GM18526 (cell line): ENCODE measurements around the gene CYP51A1.

Experiments used
- POLR2A ChIP-seq: IDR thresholded peaks from 3 replicates; pipeline ENCODE4 v1.6.1; 2011; ENCODE audit not compliant: insufficient read length; ENCODE audit errors: extremely low read depth

The CYP51A1 gene

DNA sequence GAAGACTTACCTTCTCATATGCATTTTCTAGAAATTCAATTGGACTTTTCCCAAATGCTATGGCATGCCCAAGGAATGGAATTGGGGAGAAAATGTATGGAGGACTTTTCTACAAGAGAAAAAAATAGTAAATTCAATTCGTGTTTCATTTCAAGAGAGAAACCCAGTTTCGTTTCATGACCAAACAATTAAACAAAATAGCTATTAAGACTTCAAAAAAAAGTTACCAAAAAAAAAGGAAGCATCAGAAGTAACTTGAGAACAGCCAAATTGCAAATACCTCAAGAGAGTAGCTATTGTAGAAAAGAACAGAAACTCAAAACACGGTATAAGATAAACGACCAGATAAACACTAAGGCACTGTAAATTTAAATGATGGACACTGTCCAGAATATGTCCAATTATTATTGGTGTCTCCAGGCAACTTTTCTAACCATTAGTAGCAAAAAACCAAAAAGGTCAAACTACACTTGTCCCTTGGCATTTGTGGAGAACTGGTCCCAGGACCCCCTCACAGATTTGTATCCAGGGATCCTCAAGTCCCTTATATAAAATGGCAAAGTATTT lies 2.4 kb downstream of the CYP51A1 start:
- no peak for TF ChIP-seq POLR2A

DNA sequence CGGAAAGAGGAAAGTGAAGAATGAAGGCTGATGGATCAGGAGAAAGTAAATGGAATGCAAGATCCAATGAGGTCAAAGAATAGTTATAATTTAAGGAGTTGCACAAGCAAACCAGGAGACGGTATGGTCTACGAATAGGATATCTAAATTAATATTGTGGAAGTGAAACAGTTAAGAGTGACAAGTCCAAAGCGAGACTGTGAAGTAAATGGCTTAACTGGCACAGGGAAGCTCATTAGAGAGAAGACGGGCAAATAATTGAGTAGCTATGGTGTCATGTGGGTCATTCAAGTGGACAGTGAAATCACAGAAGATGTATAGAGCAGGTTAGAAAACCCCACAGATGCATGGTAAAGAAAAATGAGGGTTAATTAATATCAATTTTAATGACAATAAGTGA lies 3.2 kb downstream of the CYP51A1 start:
- TF ChIP-seq POLR2A, result no peak

DNA sequence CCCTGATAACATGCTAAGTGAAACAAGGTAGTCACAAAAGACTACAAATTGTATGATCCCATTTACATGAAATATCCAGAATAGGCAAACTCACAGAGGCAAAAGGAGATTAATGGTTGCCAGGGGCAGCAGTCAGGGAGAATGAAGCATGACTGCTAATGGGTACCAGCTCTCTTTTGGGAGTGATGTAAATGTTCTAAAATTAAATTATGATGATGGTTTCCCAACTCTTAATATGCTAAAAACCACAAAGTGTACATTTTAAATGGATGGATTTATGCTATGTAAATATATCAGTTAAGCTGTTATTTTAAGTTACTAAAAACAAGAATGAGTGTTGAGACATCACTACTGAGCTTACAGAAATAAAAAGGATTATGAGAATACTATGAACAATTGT lies 12.6 kb downstream of the CYP51A1 start:
- no peak for TF ChIP-seq POLR2A

DNA sequence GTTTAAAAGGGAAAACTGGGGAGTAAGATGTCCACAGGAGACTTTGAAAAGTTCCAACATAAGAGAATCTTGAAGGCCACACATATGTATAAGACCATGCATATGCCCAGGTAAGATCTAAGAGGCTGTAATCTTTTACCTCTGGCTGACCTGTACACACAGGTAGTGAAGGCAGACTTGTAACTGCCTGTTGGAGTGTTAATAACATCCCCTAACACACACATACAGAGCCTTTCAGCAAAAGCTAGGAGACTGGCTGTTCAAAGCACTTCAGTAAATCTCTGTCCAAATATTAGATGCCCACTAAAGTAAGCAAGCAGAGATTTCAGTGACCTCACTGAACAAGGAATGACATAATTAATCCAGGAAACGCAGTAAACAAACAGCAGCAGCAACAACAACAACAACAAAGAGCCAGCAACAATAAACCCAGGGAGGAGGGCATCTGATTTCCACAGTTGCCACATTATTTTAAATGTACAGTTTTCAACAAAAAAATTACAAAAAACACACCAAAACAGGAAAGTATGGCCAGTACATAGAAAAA lies 15.0 kb downstream of the CYP51A1 start:
- TF ChIP-seq POLR2A, result no peak

DNA sequence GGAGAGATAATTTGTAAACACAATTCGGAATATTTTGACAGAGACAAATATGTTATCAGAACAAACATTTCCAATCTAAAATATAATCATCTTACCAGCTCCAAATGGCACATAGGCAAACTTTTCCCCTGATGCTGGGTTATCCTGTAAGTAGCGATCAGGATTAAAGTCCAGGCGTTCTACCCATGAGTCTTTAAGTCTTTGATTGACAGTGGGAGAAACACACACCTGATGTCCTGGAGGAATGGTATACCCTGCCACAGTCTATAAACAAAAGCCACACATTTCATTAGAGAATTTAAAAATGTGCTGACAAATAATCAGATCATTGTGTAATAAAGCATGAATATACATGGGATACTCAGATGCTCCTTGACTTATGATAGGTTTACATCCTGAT lies 17.3 kb downstream of the CYP51A1 start:
- TF ChIP-seq POLR2A, result no peak

DNA sequence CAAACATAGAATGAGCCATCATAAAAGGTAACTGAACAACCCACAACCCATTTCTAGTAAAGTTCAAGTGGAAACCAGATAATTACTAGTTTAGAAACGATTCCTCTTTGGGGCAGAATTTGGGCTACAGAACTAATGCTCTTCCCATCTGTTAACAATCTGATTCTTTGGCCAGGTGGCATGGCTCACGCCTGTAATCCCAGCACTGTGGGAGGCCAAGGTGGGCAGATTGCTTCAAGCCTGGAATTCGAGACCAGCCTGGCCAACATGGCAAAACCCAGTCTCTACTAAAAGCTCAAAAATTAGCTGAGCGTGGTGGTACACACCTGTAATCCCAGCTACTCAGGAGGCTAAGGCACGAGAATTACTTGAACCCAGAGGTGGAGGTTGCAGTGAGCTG lies 18.5 kb downstream of the CYP51A1 start:
- TF ChIP-seq POLR2A, result no peak

DNA sequence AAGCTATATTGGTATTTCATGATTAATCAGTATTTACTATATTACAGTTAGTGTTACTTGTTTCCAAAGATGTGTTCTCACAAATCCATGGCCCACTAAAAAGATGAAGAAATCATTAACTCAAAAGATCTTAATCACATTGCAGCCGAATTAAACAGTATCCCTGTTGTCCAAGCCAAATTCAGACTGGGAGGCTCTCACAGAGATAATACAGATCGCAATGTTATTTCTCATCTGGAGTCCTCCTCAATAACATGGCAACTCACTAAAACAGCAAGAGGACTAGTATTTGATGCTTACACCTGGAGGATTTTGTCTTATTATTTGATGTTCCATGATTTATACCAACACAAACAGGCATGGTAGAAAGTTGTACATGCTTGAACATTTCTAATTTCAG lies 23.4 kb downstream of the CYP51A1 start:
- TF ChIP-seq POLR2A, result no peak

DNA sequence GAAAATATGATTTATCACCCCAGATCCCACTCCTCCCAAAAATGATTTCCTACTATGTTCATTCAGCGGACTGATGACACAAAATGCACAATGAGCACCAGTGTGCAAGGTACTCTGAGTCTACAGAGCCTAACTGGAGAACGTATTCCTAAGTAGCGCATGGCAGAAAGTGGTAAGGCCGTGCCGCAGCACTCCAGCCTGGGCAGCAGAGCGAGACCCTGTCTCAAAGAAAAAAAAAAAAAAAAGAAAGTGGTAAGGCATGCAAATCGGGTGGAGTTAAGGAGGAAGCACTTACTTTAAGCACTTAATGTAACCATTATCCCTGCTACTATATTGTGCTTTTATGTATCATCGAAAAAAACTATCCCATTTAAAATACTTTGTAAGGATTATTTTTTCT lies 25.5 kb downstream of the CYP51A1 start:
- no peak for TF ChIP-seq POLR2A

DNA sequence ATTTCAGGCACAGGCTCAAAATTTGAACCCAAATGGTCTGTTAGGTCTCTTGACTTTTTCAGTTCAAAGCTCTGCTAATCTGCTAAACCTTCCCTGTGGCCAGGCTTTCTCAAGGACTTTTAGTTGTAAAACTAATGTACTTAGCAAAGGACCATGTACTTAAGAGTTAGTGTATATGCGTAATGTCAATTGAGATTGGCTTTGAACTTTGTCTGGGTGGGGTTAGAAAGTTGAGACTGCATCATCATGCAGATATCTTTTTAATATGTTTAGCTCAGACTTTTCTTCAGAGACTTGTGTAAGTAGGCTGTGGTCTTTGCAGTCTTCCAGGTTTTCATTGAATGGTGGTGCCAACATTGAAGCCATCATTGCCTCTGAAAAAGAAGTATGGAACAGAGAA lies 33.7 kb downstream of the CYP51A1 start:
- TF ChIP-seq POLR2A, result no peak

DNA sequence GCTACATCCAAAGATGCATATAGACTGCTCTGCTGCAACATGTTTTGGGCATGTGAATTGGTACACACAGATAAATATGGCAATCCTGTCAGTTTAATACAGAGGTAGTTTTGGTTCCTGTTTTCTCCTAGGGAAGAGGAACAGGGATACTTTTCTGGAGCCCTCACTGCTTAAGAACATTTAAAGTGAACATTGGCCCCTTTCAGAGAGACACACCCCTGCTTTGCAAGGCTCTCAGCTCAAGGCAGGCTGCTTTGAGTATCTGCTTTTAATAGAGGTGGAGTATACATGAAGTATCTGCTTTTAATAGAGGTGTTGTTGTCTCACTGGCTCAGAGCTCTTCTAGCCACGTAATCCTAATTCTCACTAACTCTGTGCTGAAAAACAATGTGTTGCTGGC lies 38.9 kb downstream of the CYP51A1 start:
- no peak for TF ChIP-seq POLR2A

DNA sequence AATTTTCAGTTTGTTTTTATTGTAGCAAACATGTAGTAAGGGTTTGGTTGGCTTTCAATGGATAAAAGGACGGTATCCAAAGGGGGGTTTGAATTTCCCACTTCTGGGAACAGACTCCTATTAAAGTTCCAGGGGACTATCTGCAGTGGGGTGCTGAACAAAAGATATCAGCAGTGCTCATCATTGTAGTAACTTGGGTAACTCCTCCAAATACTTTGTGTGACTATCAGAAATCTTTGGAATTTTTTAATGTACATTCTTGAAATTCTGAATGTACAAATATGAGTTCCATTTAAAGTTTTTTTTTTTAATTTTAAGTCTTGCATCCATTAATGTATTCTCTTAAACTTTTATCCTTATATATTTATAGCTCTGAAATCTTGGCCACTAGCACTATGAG lies 42.1 kb downstream of the CYP51A1 start:
- no peak for TF ChIP-seq POLR2A

DNA sequence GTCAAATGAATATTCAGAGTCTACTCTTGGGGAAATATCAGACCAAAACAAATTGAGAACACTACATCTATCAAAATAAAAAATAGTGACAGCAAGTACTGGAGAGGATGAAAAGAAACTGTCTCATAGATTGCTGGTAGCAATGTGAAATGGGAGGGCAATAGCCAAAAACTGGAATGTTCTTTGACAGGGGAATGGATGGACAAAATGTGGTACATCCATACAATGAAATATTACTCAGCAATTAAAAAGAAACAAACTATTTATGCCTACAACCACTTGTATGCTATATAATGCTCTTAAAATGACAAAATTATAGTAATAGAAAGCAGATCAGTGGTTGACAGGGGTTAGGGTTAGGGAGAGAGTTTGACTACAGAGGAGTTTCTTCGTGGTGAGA lies 46.0 kb downstream of the CYP51A1 start:
- no peak for TF ChIP-seq POLR2A

DNA sequence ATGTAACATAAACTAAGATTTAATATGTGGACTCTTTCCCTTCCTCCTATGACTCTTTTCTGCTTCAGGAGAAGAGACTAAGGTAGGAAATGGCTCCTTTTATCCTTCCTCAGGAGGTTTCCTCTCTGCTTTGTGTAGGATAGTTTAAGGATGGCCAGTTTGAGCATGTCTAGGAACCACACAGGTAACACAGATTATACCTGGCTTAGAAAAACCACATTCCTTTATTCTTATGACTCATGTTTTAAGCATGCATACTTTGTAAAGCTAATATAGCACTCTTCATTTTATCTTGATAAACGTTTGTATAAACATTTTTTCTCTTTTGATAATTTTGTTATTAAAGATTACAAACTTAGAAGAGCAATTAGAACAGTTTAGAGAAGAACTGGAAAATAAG lies 57.8 kb downstream of the CYP51A1 start:
- TF ChIP-seq POLR2A, result no peak

DNA sequence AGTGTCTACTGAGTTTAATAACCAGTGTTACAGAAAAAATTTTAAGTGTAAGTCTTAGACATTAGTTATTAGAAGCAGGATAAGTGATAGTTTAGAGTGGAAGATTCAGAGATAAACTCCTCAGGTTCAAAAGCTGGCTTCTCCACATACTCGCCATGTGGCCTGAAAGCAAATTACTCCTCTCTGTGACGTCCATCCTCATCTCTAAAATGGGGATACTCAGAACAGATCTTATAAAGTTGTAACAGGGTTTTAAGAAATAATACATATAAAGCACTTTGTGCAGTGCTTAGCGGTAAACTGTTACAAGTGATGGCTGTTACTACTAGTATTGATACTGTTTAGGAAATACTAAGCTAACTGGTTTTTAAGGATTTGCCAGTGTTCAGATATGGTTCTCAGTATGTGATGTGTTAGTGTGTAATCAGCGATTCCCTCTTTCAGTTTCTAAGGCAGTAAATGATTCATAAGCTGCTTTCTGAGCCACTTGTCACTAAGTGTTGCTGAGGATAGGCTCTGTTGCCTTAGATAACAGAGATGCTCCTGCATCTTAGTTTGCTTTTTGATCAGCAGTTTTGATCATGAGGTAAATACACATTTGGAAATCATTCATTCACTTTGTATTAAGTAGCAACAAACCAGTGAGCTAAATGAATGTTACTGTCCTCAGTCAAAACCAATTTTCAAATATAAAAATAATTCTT lies 58.7 kb downstream of the CYP51A1 start:
- TF ChIP-seq POLR2A, result no peak

DNA sequence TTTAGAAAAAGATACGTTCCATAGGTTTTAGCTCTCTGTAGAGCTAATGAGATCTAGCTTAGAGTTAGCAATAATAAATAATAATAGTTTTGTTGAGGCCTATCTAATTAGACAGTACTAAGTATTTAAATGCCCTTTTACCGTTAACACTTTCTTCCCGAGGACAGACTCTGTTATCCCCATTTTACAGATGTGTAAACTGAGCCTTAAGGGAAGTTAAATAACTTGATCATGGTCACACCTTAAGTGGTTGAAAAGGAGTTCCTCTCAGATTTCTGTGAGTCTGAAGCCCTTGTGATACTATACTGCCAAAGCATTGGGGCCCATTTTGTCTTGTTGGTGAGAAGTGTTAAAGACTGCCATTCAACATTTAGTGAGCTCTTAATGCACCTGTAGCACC lies 61.6 kb downstream of the CYP51A1 start:
- TF ChIP-seq POLR2A, result no peak

DNA sequence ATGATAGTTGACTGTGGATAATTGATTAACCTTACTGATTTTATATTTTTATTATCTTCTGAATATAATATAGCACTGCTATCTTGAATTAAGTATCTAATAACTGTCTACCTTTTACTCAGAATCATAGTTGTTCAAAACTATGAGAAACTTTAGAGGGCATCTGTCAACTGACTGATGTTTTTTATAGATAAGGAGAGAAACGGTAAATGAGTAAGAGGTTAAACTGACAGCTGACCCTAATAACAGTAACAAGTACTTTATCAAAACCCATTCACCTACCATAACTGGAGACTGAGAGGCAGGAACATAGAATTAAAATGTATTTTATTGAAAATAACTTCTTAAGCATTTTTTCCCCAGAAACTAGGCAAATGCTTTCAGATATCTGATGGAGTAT lies 62.2 kb downstream of the CYP51A1 start:
- no peak for TF ChIP-seq POLR2A

DNA sequence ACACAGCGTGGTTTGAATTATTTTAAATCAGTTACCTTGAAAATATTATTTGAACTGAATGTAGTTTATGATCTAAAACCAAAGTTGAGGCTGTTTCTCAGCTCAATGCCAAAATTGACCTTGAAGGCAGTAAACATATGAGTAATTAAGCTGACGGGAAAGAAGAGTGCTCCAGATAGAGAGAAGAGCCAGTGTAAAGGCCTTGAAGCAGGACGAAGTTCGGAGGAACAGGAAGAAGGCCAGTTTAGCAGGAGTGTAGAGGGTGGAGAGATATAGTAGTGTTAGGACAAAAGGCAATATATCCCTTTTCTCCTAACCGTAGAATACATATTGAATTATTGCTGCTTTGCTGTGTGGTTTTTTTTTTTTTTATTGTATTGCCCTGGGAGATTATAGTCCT lies 63.2 kb downstream of the CYP51A1 start:
- no peak for TF ChIP-seq POLR2A

DNA sequence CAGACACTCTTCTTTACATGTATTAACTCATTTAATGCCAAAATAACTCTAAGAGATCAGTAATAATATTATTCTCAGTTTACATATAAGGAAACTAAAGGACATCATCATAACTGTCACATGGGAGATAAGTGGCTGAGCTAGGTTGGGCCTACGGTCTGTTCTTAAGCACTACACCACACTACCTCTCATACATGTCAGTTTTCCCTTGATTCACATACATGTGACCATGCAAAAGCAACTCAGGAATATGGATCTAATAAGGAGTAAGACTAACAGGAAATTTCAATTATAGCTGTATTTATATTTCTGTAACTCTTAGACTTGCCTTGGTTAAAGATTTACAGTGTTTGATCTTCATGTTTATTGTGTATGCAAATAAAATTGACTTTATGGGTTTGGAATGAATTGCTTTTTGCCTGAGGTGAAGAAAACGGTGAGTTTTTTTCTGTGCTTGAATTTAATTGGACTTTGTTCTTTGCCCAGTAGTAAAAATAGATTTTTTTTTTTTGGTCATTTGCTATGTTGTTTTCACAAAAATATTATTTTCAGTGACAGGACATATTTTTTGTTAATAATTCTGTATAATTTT lies 69.7 kb downstream of the CYP51A1 start:
- no peak for TF ChIP-seq POLR2A
